ENCODE results near the gene RGS16.

GRCh38 chr1:182635871-182636270 is 31.7 kb upstream of the RGS16 start:
- TF ChIP-seq CTCF (IDR thresholded peaks at IDR 0.05 in 4 of 5, conservative IDR thresholded peaks at IDR 0.05 in 1 of 5), result no peak
- TF ChIP-seq POLR2A (IDR thresholded peaks at IDR 0.05), result no peak

Measured in gastrocnemius medialis (tissue), 4 donors.